ENCODE data around the gene PTPRO. TPM values are rescaled to one million over a fixed set of nuclear protein-coding genes. Genes with fewer than 3 reads are reported as not detected.

The PTPRO gene
- total and polyA plus RNA-seq, 4 donors: 2.6 to 11.7 (median 3.4) TPM

DNA sequence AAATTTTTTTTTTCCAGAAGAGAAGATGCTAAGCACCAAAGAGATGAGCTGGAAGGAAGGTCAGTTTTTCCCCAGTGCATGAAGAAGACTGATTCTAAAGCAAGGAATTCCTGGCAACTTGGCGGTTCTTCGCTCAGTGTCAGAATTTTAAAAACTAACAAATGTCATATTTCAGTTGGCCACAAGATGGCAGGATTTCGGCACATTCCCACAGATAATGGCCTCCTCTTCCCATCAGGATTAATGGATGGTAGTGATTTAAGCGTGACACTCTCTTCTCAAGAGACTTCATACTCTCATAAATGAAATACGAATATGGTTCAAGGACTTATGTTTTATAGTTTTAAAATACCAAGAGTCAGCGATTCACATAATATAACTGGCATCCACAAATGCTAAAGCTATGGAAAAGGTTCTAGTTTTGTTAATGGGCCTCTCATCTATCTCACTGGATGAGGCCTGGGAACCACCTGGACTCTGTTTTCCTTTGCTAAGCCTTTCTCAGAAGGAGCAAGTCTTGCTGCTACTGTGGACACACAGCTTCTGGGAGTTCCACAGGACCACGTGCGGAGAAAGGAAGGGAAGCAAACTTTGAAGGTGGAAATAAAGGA, 46.1 kb upstream of the PTPRO start:
- DNase-seq (peak; percentile 23 to 73 (median 60)), ATAC-seq (ENCODE audit: insufficient read depth, low FRiP score) (peak; percentile 35)
- 39 to 40% methylated on average over 8 of the region's 8 CpGs for WGBS, 2 donors
- H3K36me3 ChIP-seq (ENCODE audit: control insufficient read depth in 4 of 4, insufficient read depth in 4 of 4, low read length in 4 of 4): no peaks in the 10 kb centered on the region
- H3K9me3 ChIP-seq (ENCODE audit: control insufficient read depth in 4 of 4, insufficient read depth in 3 of 4, low read length in 3 of 4): no peaks in the 10 kb centered on the region
- H3K27me3 ChIP-seq (ENCODE audit: control insufficient read depth in 3 of 3, insufficient read depth in 3 of 3, low read length in 2 of 3): peaks cover 0 to 2% (median 0%) of the 10 kb centered on the region in 3 donors
- H3K4me1 ChIP-seq (ENCODE audit: control insufficient read depth in 5 of 5, insufficient read depth in 5 of 5, low read length in 5 of 5): peaks cover 0 to 10% (median 0%) of the 10 kb centered on the region in 5 donors
- H3K27ac ChIP-seq (ENCODE audit: low read depth in 1 of 2, low read length in 1 of 2): no peak overlapping the region
- no peak overlapping the region for H3K9ac ChIP-seq (ENCODE audit: insufficient read depth in 1 of 2, low read length in 2 of 2)
- TF ChIP-seq, protein P1, sequence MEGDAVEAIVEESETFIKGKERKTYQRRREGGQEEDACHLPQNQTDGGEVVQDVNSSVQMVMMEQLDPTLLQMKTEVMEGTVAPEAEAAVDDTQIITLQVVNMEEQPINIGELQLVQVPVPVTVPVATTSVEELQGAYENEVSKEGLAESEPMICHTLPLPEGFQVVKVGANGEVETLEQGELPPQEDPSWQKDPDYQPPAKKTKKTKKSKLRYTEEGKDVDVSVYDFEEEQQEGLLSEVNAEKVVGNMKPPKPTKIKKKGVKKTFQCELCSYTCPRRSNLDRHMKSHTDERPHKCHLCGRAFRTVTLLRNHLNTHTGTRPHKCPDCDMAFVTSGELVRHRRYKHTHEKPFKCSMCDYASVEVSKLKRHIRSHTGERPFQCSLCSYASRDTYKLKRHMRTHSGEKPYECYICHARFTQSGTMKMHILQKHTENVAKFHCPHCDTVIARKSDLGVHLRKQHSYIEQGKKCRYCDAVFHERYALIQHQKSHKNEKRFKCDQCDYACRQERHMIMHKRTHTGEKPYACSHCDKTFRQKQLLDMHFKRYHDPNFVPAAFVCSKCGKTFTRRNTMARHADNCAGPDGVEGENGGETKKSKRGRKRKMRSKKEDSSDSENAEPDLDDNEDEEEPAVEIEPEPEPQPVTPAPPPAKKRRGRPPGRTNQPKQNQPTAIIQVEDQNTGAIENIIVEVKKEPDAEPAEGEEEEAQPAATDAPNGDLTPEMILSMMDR (IDR thresholded peaks at IDR 0.05; ENCODE audit: control extremely low read depth, extremely low read depth): peak; percentile 34
- no peak overlapping the region for H3K4me3 ChIP-seq

DNA sequence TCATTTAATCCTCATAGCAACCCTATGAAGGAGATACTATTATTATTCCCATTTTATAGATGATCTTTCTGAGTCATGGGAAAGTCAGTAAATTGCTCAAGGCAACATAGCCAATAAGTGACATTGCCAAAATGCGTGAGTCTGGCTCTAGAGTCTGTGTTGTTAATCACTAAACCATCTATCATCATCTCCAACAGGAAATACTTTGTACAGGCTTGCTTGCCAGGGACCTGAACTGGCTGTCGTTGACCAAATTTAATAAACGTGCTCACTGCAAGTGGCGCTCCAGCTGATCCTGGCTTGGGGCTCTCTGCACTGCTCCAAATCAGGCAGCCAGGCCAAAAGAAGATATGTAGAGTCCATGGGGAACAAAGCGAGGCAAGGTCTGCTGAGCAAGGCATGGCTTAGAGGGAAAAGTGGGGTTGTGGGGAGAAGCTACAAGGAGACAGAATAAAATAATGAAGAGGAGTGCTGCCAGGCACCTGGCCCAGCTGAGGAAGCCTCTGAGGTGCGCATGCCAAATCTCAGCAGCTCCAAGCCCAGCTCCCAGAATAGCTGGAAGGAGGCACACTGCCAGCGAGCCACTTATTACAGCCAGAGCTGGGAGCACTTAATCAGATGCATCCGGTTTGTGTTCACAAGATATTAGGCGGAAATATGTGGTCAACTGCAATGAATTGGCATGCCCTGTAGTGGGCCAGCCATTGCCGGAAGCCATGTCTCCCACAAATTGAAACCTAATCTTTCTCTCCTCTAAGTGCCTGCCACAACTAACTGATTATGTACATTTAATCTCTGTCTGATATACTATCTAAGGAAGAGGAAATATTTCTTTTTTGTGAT, 43.3 kb upstream of the PTPRO start:
- Histone ChIP-seq H3K4me1 (ENCODE audit: control insufficient read depth in 5 of 5, insufficient read depth in 5 of 5, low read length in 5 of 5) (peaks cover 0 to 10% (median 0%) of the 10 kb centered on the region in 5 donors), H3K27me3 (ENCODE audit: control insufficient read depth in 3 of 3, insufficient read depth in 3 of 3, low read length in 2 of 3) (peaks cover 0 to 2% (median 0%) of the 10 kb centered on the region in 3 donors), H3K9me3 (ENCODE audit: control insufficient read depth in 4 of 4, insufficient read depth in 3 of 4, low read length in 3 of 4) (no peaks in the 10 kb centered on the region), H3K27ac (ENCODE audit: low read depth in 1 of 2, low read length in 1 of 2) (peak overlapping the region; percentile 40 to 79), H3K9ac (ENCODE audit: insufficient read depth in 1 of 2, low read length in 2 of 2) (no peak overlapping the region), H3K36me3 (ENCODE audit: control insufficient read depth in 4 of 4, insufficient read depth in 4 of 4, low read length in 4 of 4) (no peaks in the 10 kb centered on the region), H3K4me3 (no peak overlapping the region)
- peak; percentile 77 for ATAC-seq (ENCODE audit: insufficient read depth, low FRiP score)
- TF ChIP-seq, protein P1 (IDR thresholded peaks at IDR 0.05; ENCODE audit: control extremely low read depth, extremely low read depth): no peak
- WGBS, 2 donors: 14 to 40% methylated on average over 10 of the region's 10 CpGs
- peak; percentile 40 to 78 (median 53) for DNase-seq

DNA sequence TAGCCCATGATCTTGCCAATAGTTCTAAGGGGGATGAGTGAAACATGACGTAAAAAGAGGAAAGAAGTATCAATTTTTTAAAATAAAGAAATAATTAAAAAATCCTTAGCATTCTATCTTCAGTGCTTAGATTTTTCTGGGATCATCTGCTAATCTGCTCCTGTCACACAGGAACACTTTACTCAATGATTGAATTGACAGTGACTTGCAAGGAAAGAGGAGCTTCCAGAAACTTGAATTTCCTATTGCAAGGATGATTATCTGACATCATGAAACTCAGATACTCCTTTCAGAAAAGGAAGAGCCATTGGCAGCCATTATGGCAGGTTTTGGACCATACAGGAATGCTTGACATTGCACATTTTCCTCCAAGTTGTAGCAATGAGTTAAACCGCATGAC, 41.4 kb upstream of the PTPRO start:
- DNase-seq (no peak), ATAC-seq (ENCODE audit: insufficient read depth, low FRiP score) (no peak)
- H3K9me3 ChIP-seq (ENCODE audit: control insufficient read depth in 4 of 4, insufficient read depth in 3 of 4, low read length in 3 of 4): no peaks in the 10 kb centered on the region
- no peak overlapping the region for H3K4me3 ChIP-seq
- H3K36me3 ChIP-seq (ENCODE audit: control insufficient read depth in 4 of 4, insufficient read depth in 4 of 4, low read length in 4 of 4): no peaks in the 10 kb centered on the region
- TF ChIP-seq, protein P1 (IDR thresholded peaks at IDR 0.05; ENCODE audit: control extremely low read depth, extremely low read depth): no peak
- peaks cover 0 to 2% (median 0%) of the 10 kb centered on the region in 3 donors for H3K27me3 ChIP-seq (ENCODE audit: control insufficient read depth in 3 of 3, insufficient read depth in 3 of 3, low read length in 2 of 3)
- H3K27ac ChIP-seq (ENCODE audit: low read depth in 1 of 2, low read length in 1 of 2): no peak overlapping the region
- no peak overlapping the region for H3K9ac ChIP-seq (ENCODE audit: insufficient read depth in 1 of 2, low read length in 2 of 2)
- peaks cover 0 to 10% (median 0%) of the 10 kb centered on the region in 5 donors for H3K4me1 ChIP-seq (ENCODE audit: control insufficient read depth in 5 of 5, insufficient read depth in 5 of 5, low read length in 5 of 5)
- 92 to 96% methylated on average over 2 of the region's 2 CpGs for WGBS, 2 donors
